ENCODE data around the gene LSM12. TPM values are rescaled to one million over a fixed set of nuclear protein-coding genes. Genes with fewer than 3 reads are reported as not detected.

LSM12 gene
- total RNA-seq, 4 donors from 2014 or later = 15.0 to 31.7 (median 19.0) TPM

GRCh38 chr17:44094701-44095387 lies 28.4 kb upstream of the LSM12 start:
- DNase-seq (ENCODE audit: low spot score in 2 of 2) = no peak
- TF ChIP-seq POLR2A (IDR thresholded peaks at IDR 0.05) = no peak
- no peak for TF ChIP-seq CTCF (IDR thresholded peaks at IDR 0.05)
- intact Hi-C loops (cut with DNase I; ENCODE audit: low total_unique reads) = no loop called here
- no peak overlapping the region for H3K4me3 ChIP-seq (ENCODE audit: low read depth, poor library complexity, severe bottlenecking)
- 83 to 91% methylated on average over 8 of the region's 8 CpGs for WGBS, 2 donors

DNA sequence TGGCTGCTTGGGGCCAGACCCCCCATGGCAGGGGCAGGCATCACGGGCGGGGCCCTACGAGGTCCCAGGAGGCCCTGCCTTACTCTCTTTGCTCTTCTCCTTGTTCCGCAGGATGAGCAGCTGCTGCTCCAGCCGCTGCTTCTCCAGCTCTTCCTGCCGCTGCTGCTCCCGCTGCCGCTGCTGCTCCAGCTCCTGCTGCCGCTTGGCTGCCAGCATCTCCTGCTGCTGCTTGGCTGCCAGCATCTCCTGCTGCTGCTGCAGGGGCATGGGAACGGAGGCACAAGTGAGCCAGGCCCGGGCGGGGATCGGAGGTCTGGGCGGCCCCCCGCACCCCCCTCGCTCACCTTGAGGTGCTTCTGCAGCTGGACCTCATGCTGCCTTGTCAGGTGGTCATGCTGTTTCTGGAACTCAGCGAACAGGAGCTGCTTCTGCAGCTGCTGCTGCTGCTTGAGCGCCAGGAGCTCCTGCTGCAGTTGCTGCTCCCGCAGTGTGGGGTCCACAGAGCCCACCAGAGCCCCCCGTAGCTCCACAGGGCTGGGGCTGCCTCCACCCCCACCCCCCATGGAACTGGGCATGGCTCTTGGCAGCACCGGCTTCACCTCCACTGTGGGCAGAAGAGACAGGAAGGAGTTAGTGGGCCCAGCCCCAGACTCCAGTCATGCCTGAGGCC lies 26.9 kb upstream of the LSM12 start:
- WGBS, 2 donors = 85 to 90% methylated on average over 13 to 14 of the region's 21 CpGs
- intact Hi-C loops (cut with DNase I; ENCODE audit: low total_unique reads) = no loop called here
- no peak for DNase-seq (ENCODE audit: low spot score in 2 of 2)
- H3K4me3 ChIP-seq (ENCODE audit: low read depth, poor library complexity, severe bottlenecking) = no peak overlapping the region
- TF ChIP-seq POLR2A (IDR thresholded peaks at IDR 0.05) (no peak), CTCF (IDR thresholded peaks at IDR 0.05) (no peak)

DNA sequence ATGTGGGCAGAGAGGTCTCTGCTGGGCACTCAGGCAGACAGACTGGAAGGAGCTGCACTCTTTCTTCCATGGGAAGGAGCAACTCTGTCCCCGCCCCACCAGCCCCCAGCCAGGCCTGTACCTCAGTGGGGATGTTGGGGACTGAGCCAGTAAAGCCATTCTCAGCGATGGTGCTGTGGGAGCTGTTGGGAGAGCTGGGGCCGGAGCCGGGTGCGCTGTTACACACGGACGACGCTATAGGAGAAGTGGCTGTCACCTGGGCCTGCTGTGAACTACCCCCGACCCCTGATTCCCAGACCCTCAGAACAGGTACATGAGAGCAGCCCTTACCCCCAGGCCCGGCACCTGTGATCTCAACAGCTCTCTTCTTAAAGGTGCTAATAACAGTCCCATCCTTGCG lies 25.6 kb upstream of the LSM12 start:
- no peak overlapping the region for H3K4me3 ChIP-seq (ENCODE audit: low read depth, poor library complexity, severe bottlenecking)
- TF ChIP-seq CTCF (IDR thresholded peaks at IDR 0.05) = no peak
- no peak for TF ChIP-seq POLR2A (IDR thresholded peaks at IDR 0.05)
- DNase-seq (ENCODE audit: low spot score in 2 of 2) = no peak
- WGBS, 2 donors = 93 to 97% methylated on average over 10 to 11 of the region's 11 CpGs
- intact Hi-C loops (cut with DNase I; ENCODE audit: low total_unique reads) = no loop called here

DNA sequence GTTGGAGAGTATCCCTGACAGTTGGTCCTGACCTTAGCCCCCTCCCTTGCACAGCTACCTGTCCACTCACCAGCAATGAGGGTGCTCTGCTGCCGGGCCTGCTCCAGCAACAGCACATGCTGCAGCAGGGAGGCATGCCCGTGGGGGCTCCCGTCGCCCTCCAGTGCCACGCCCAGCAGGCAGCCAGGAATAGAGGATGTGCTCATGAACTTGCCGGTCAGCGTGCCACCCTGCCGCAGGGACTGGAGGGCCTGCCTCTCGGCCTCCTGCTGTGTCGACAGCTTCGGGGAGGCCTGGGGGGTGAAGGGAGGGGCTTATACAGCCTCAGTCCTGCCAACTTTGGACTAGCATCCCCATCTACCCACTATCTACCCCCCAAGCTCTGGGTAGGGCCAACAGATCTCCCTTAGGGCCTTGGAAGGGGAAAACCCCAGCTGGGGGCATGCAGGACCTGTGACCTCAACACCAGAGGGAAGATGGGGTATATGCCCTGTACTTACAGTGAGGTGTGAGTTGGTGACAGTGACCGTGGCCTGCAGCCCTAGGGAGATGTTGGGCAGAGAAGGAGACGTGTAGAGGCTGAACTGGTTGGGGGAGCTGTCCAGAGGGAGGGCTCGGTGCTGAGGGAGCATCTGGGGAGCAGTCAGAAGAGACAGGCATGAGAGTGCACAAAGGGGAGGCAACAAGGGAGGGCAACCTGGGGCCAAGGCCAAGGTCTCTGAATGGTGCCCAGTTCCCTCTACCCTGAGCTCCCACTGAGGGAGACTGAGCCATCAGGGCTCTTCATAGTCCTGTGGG lies 24.9 kb upstream of the LSM12 start:
- WGBS, 2 donors = 90 to 95% methylated on average over 14 of the region's 14 CpGs
- no peak for DNase-seq (ENCODE audit: low spot score in 2 of 2)
- no peak for TF ChIP-seq POLR2A (IDR thresholded peaks at IDR 0.05)
- TF ChIP-seq CTCF (IDR thresholded peaks at IDR 0.05) = no peak
- intact Hi-C loops (cut with DNase I; ENCODE audit: low total_unique reads) = no loop called here
- H3K4me3 ChIP-seq (ENCODE audit: low read depth, poor library complexity, severe bottlenecking) = no peak overlapping the region

DNA sequence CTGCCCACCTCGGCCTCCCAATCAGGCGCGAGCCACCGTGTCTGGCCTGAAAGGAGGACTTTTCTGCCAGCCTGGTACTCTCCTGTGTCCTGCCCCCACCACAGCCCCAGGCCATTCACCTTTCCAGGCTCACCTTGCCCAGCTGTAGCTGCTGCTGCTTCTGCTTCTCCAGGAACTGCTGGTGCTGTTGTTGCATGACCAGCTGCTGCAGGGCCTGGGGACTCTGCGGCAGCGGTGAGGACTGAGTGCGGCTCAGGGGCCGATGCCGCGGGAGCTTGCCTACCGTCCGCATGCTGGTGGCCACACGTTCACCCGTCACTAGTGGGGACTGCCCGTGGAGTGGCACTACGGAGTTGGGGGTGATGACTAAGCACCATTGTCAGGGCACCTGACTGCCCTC lies 21.8 kb upstream of the LSM12 start:
- intact Hi-C loops (cut with DNase I; ENCODE audit: low total_unique reads) = no loop called here
- 94 to 95% methylated on average over 15 to 16 of the region's 16 CpGs for WGBS, 2 donors
- H3K4me3 ChIP-seq (ENCODE audit: low read depth, poor library complexity, severe bottlenecking) = no peak overlapping the region
- TF ChIP-seq POLR2A (IDR thresholded peaks at IDR 0.05) (no peak), CTCF (IDR thresholded peaks at IDR 0.05) (no peak)
- DNase-seq (ENCODE audit: low spot score in 2 of 2) = no peak

All from lower leg skin (tissue), 4 donors.